NK-92 (cell line): Measurements from ENCODE around the gene RAG2.
"Not testable (repeated sequence)": the region's sequence is repeated elsewhere in the genome, so short reads cannot be mapped to it uniquely, and the experiment has no call there.

Experiments used
- DNase-seq: peaks from one replicate; lab custom pipeline; 2025; ENCODE audit not compliant: unreplicated experiment; lab: John Stamatoyannopoulos, UW

The RAG2 gene

DNA sequence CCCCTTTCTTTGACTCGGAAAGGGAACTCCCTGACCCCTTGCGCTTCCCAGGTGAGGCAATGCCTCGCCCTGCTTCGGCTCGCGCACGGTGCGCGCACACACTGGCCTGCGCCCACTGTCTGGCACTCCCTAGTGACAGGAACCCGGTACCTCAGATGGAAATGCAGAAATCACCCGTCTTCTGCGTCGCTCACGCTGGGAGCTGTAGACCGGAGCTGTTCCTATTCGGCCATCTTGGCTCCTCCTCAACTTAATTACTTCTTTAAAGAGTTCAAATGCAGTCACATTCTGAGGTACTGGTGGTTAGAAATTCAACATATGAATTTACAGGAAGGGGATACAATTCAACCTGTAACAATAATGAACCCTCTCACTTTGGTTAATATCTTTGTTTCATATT is 40.6 kb downstream of the RAG2 start:
- DNase-seq = not testable (repeated sequence)

DNA sequence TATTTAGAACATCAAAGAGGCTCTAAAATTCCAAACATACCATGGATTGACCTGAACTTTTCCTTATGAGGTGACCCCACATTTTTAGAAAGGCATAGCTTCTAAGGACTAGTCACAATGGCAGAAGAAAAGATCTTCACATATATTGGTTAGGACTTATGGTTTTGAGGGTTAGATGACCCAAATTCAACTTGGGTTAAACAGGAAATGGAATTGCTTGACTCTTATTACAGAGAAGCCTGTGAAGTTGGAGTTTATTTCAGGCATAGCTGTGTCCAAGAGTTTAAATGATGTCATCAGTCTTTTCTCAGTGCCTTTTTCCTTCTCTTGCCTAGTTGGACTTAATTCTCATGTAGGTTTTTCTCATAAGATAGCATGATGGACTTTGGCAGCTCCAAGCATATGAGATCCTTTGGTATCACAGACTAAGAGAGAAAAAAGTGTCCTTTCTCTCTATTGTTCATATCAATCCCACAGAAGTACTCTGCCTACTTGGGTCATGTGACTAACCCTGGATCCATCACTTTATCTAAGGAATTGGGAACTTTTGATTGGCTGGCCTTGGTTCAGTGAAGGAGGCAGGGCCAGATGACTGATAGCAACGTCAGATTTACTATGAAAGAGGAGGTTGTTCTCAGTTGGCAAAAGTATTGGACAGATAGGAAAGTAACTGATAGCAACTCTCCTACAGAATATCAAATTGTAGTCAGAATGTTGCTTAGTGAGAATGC is 47.5 kb downstream of the RAG2 start:
- DNase-seq = no peak
